ENCODE data around the gene CCDC27.

CCDC27 gene

DNA sequence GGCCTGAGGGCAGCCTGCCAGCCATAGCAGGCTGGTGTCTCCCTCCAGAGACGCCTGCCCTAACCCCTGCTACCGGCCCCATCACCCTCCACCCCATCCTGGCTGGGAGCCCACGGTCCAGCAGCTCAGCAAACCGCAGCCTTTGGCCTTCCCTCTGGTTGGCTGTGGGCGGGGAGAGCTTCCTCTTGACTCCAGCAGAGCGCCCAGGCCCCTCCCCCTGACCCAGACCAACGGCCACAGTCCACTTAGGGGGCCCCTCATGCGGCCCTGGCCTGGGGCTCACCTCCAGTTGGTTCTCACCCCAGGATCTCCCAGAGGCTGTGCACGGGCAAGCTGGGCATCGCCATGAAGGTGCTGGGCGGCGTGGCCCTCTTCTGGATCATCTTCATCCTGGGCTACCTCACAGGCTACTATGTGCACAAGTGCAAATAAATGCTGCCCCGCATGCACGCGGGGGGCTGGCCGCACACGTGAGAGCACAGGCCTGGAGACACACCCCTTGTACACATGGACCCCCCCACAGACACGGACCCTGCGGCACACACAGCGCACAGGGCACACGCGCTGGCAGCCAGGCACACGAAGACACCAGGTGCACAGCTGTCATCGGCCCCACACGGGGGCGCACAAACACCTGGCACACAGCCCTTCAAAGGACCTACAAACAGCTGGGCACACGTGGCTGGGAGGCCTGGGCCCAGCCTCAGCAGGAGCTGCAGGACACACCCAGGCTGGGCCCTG, 23.4 kb downstream of the CCDC27 start:
- Histone ChIP-seq H3K9ac (ENCODE audit: insufficient read length, low read depth) (peak overlapping the region; percentile 32), H3K9me3 (ENCODE audit: insufficient read depth, low read length) (no peaks in the 10 kb centered on the region), H3K4me1 (ENCODE audit: insufficient read depth, insufficient read length) (peaks cover 19% of the 10 kb centered on the region), H3K27me3 (ENCODE audit: insufficient read depth, insufficient read length) (peaks cover 12% of the 10 kb centered on the region), H3K36me3 (ENCODE audit: insufficient read depth, insufficient read length, low read length) (peaks cover 33% of the 10 kb centered on the region), H3K4me3 (ENCODE audit: insufficient read length, low read depth) (no peak overlapping the region)
- no peak for DNase-seq (ENCODE audit: low read depth, low spot score)
- TF ChIP-seq ZNF274 (IDR thresholded peaks at IDR 0.05; ENCODE audit: low read depth, low read length) (no peak), SUZ12 (IDR thresholded peaks at IDR 0.05; ENCODE audit: extremely low read depth, insufficient read depth, insufficient read length) (no peak), YY1 (IDR thresholded peaks at IDR 0.05; ENCODE audit: insufficient read depth, insufficient read length) (no peak)

DNA sequence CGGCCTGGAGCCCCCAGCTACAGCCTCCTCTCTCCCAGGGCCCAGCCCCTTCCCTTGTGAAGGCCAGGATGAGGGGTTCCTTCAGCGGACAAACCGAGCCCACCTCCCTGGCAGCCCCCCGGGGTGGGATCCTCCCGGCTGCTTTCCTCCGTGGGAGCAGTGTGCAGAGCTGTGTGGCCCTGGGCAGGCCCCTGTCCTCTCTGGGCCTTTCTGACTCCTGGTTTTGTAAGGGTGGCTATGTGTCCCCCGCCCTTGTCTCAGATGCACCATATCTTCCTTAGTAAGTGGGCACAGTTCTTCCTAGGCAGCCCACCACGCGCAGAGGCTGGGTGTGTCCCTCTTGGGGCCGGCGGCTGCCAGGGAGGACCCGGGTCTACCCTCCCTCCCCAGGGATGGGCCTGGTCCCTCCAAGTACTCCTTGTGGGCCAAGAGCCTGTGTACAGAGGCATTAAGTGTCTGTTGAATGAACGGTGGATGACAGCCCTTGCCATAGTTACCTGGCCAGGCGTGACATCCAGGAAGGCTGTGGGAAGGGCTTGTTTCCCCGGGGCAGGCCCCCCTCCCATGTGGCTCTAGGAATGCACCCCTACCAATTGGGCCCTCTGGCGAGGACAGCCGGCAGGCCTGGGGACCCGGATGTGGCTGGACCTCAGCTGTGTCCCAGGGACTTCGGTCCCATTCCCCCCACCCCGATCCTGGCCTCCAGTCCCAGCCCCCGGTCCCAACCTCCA, 24.1 kb downstream of the CCDC27 start:
- DNase-seq (ENCODE audit: low read depth, low spot score) = no peak
- Histone ChIP-seq H3K4me3 (ENCODE audit: insufficient read length, low read depth) (no peak overlapping the region), H3K27me3 (ENCODE audit: insufficient read depth, insufficient read length) (peaks cover 6% of the 10 kb centered on the region), H3K9ac (ENCODE audit: insufficient read length, low read depth) (no peak overlapping the region), H3K36me3 (ENCODE audit: insufficient read depth, insufficient read length, low read length) (peaks cover 40% of the 10 kb centered on the region), H3K9me3 (ENCODE audit: insufficient read depth, low read length) (no peaks in the 10 kb centered on the region), H3K4me1 (ENCODE audit: insufficient read depth, insufficient read length) (peaks cover 12% of the 10 kb centered on the region)
- TF ChIP-seq YY1 (IDR thresholded peaks at IDR 0.05; ENCODE audit: insufficient read depth, insufficient read length) (no peak), ZNF274 (IDR thresholded peaks at IDR 0.05; ENCODE audit: low read depth, low read length) (no peak), SUZ12 (IDR thresholded peaks at IDR 0.05; ENCODE audit: extremely low read depth, insufficient read depth, insufficient read length) (no peak)

GRCh38 chr1:3777078-3777547, 24.9 kb downstream of the CCDC27 start:
- Histone ChIP-seq H3K9ac (ENCODE audit: insufficient read length, low read depth) (no peak overlapping the region), H3K9me3 (ENCODE audit: insufficient read depth, low read length) (no peaks in the 10 kb centered on the region), H3K4me1 (ENCODE audit: insufficient read depth, insufficient read length) (peaks cover 12% of the 10 kb centered on the region), H3K4me3 (ENCODE audit: insufficient read length, low read depth) (no peak overlapping the region), H3K36me3 (ENCODE audit: insufficient read depth, insufficient read length, low read length) (peaks cover 47% of the 10 kb centered on the region), H3K27me3 (ENCODE audit: insufficient read depth, insufficient read length) (no peaks in the 10 kb centered on the region)
- TF ChIP-seq ZNF274 (IDR thresholded peaks at IDR 0.05; ENCODE audit: low read depth, low read length) (no peak), SUZ12 (IDR thresholded peaks at IDR 0.05; ENCODE audit: extremely low read depth, insufficient read depth, insufficient read length) (no peak), YY1 (IDR thresholded peaks at IDR 0.05; ENCODE audit: insufficient read depth, insufficient read length) (no peak)
- no peak for DNase-seq (ENCODE audit: low read depth, low spot score)

GRCh38 chr1:3777647-3778589, 25.7 kb downstream of the CCDC27 start:
- Histone ChIP-seq H3K4me3 (ENCODE audit: insufficient read length, low read depth) (no peak overlapping the region), H3K36me3 (ENCODE audit: insufficient read depth, insufficient read length, low read length) (peaks cover 55% of the 10 kb centered on the region), H3K9me3 (ENCODE audit: insufficient read depth, low read length) (no peaks in the 10 kb centered on the region), H3K27me3 (ENCODE audit: insufficient read depth, insufficient read length) (no peaks in the 10 kb centered on the region), H3K9ac (ENCODE audit: insufficient read length, low read depth) (no peak overlapping the region), H3K4me1 (ENCODE audit: insufficient read depth, insufficient read length) (peaks cover 12% of the 10 kb centered on the region)
- TF ChIP-seq SUZ12 (IDR thresholded peaks at IDR 0.05; ENCODE audit: extremely low read depth, insufficient read depth, insufficient read length) (no peak), YY1 (IDR thresholded peaks at IDR 0.05; ENCODE audit: insufficient read depth, insufficient read length) (no peak), ZNF274 (IDR thresholded peaks at IDR 0.05; ENCODE audit: low read depth, low read length) (no peak)
- no peak for DNase-seq (ENCODE audit: low read depth, low spot score)

DNA sequence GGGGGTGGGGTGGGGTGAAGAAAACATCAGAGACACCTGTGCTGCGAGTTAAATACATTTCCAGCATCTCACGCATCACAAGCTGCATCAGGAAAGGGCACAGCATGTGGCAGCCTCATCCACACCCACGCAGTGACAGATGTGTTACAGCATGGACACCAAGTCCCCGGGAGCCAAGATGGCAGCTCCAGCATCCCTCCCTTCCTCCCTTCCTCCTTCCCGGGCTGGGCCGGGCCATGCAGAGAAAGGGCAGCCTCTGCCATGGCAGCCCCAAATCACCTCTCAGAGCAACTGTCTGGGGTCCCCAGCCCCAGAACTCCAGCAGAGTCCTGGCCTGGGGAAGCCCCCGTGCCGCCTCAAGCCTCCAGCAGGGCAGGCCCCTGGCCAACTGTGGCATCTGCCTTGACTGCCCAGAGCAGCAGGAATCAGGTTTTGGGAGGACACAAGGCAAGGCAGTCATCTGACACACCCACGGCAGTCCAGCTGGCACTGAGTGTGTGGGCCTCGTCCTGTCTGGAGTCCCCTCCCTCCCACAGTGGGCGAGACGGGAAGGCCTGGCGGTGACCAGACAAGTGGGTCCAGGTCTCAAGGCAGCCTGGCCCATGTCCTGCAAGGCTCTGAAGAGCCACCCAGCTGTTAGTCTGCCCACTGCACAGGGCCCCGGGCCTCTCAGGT, 26.5 kb downstream of the CCDC27 start:
- Histone ChIP-seq H3K36me3 (ENCODE audit: insufficient read depth, insufficient read length, low read length) (peaks cover 63% of the 10 kb centered on the region), H3K4me3 (ENCODE audit: insufficient read length, low read depth) (no peak overlapping the region), H3K4me1 (ENCODE audit: insufficient read depth, insufficient read length) (peaks cover 12% of the 10 kb centered on the region), H3K27me3 (ENCODE audit: insufficient read depth, insufficient read length) (no peaks in the 10 kb centered on the region), H3K9me3 (ENCODE audit: insufficient read depth, low read length) (no peaks in the 10 kb centered on the region), H3K9ac (ENCODE audit: insufficient read length, low read depth) (no peak overlapping the region)
- no peak for DNase-seq (ENCODE audit: low read depth, low spot score)
- TF ChIP-seq SUZ12 (IDR thresholded peaks at IDR 0.05; ENCODE audit: extremely low read depth, insufficient read depth, insufficient read length) = no peak

DNA sequence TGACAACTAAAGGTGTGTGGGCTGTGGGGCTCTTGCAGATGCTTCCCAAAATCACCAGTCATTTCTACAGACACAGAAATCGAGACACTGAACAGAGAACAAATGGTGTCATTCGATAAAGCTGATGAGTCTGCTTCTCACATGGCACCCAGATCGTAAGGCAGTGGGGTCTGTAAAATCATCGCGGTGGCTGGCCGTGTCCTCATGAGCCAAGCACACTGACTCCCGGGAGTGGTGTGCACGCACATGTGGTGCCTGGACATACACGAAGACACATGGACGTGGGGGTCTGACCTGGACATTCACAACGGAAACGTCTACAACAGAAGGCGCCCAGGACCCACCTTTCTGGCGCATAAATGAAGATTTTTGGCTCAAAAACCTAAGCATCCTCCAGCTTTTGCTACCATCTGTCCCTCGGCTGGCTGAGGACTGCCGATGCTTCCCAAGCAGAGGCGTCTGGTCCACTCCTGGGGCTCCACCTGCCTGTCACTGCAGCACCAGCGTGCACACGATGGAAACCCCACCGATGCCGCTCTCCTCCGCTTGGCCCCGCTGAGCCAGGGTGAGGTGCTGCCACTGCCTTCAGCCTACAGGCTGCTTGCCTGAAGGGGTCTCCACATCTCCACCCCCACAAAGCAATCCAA, 27.1 kb downstream of the CCDC27 start:
- no peak for TF ChIP-seq SUZ12 (IDR thresholded peaks at IDR 0.05; ENCODE audit: extremely low read depth, insufficient read depth, insufficient read length)
- TF ChIP-seq YY1 (IDR thresholded peaks at IDR 0.05; ENCODE audit: insufficient read depth, insufficient read length) = no peak
- TF ChIP-seq ZNF274 (IDR thresholded peaks at IDR 0.05; ENCODE audit: low read depth, low read length) = no peak
- H3K27me3 ChIP-seq (ENCODE audit: insufficient read depth, insufficient read length) = no peaks in the 10 kb centered on the region
- DNase-seq (ENCODE audit: low read depth, low spot score) = no peak
- no peak overlapping the region for H3K9ac ChIP-seq (ENCODE audit: insufficient read length, low read depth)
- H3K4me3 ChIP-seq (ENCODE audit: insufficient read length, low read depth) = no peak overlapping the region
- H3K4me1 ChIP-seq (ENCODE audit: insufficient read depth, insufficient read length) = peaks cover 7% of the 10 kb centered on the region
- no peaks in the 10 kb centered on the region for H3K9me3 ChIP-seq (ENCODE audit: insufficient read depth, low read length)
- H3K36me3 ChIP-seq (ENCODE audit: insufficient read depth, insufficient read length, low read length) = peaks cover 70% of the 10 kb centered on the region

Measured in NT2/D1 (cell line).